ENCODE results near the gene THAP2. TPM values are rescaled to one million over a fixed set of nuclear protein-coding genes. Genes with fewer than 3 reads are reported as not detected.

The THAP2 gene
- total and polyA plus RNA-seq, 3 experiments from 2014 or later = 5.2 to 8.6 (median 7.8) TPM

DNA sequence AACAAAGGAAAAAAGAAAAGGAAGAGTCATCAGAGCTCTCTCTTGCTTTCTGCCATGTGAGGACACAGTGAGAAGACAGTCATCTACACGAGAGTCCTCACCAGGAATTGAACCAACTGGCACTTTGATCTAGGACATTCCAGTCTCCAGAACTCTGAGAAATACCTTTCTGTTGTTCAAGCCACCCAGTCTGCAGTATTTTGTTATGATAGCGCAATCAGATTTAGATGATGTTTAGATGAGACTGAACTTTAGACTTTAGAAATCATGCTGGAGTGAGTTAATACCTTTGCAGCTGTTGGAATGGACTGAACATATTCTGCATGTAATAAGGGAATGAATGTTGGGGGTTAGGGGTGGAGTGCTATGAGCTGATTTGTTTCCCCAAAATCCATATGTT is 62.4 kb downstream of the THAP2 start:
- Histone ChIP-seq H3K4me1 (ENCODE audit: insufficient read depth, low read length) (no peaks in the 10 kb centered on the region), H3K36me3 (ENCODE audit: insufficient read depth, low read length) (no peaks in the 10 kb centered on the region), H3K9me3 (ENCODE audit: low read length) (no peaks in the 10 kb centered on the region), H3K27ac (ENCODE audit: low read depth, low read length) (no peak overlapping the region), H3K27me3 (ENCODE audit: insufficient read depth, low read length, poor library complexity, severe bottlenecking) (no peaks in the 10 kb centered on the region), H3K4me3 (ENCODE audit: low read length) (no peak overlapping the region)
- ChIA-PET POLR2A (interaction anchor here (0.5 kb wide), 1 partner anchor 35 kb away, joined by 8 read pairs; no protein-coding TSS in a partner anchor), CTCF (no interaction called here)
- Mint-ChIP-seq H3K4me3 (no peak overlapping the region), H3K27me3 (peaks cover 9 to 10% of the 10 kb centered on the region in 2 donors), H3K4me1 (no peaks in the 10 kb centered on the region), H3K36me3 (no peaks in the 10 kb centered on the region), H3K27ac (peak overlapping the region in 1 of 8 donors; percentile 7), H3K9me3 (no peaks in the 10 kb centered on the region)
- no peak for DNase-seq

DNA sequence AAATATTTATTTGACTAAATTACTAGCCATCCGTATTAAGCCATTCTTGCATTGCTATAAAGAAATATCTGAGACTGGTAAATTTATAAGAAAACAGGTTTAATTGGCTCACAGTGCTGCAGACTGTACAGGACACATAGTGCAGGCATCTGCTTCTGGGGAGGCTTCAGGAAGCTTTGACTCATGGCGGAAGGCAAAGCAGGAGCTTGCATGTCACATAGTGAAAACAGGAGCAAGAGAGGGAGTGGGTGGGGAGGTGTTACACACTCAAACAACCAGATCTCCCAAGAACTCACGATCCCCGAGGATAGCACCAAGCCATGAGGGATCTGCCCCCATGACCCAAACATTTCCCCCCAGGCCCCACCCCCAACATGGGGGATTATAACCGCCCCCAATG is 63.9 kb downstream of the THAP2 start:
- Mint-ChIP-seq H3K27ac (no peak overlapping the region), H3K4me1 (no peaks in the 10 kb centered on the region), H3K27me3 (peaks cover 9 to 10% of the 10 kb centered on the region in 2 donors), H3K36me3 (no peaks in the 10 kb centered on the region), H3K9me3 (no peaks in the 10 kb centered on the region), H3K4me3 (no peak overlapping the region)
- DNase-seq = no peak
- H3K4me3 ChIP-seq (ENCODE audit: low read length) = no peak overlapping the region
- ChIA-PET POLR2A (no interaction called here), CTCF (no interaction called here)
- H3K27ac ChIP-seq (ENCODE audit: low read depth, low read length) = no peak overlapping the region
- no peaks in the 10 kb centered on the region for H3K9me3 ChIP-seq (ENCODE audit: low read length)
- no peaks in the 10 kb centered on the region for H3K27me3 ChIP-seq (ENCODE audit: insufficient read depth, low read length, poor library complexity, severe bottlenecking)
- H3K36me3 ChIP-seq (ENCODE audit: insufficient read depth, low read length) = no peaks in the 10 kb centered on the region
- H3K4me1 ChIP-seq (ENCODE audit: insufficient read depth, low read length) = no peaks in the 10 kb centered on the region

Other genes starting within 250 kb of the THAP2 start
- gene LGR5, start 224.5 kb upstream of the THAP2 start, total RNA-seq = not detected
- gene LGR5, start 224.5 kb upstream of the THAP2 start, polyA plus RNA-seq = not detected
- 10 to 100 TPM; 37.5 to 42.6 TPM for gene ZFC3H1, start 453 bp upstream of the THAP2 start, total RNA-seq
- gene ZFC3H1, start 453 bp upstream of the THAP2 start, polyA plus RNA-seq = 27.9 TPM
- 10 to 100 TPM; 18.6 to 21.4 TPM for gene TMEM19, start 21.8 kb downstream of the THAP2 start, total RNA-seq
- 33.6 TPM for gene TMEM19, start 21.8 kb downstream of the THAP2 start, polyA plus RNA-seq
- 100 to 1,000 TPM; 100 to 106 TPM for gene RAB21, start 90.6 kb downstream of the THAP2 start, total RNA-seq
- gene RAB21, start 90.6 kb downstream of the THAP2 start, polyA plus RNA-seq = 39.3 TPM
- 10 to 100 TPM; 38.1 to 39.5 TPM for gene TBC1D15, start 175.5 kb downstream of the THAP2 start, total RNA-seq
- gene TBC1D15, start 175.5 kb downstream of the THAP2 start, polyA plus RNA-seq = 36.6 TPM

Data from CD8-positive, alpha-beta memory T cell (primary cell).